Gastrocnemius medialis (tissue), 4 donors: Measurements from ENCODE around the gene MAP3K15.

Experiments used
- POLR2A ChIP-seq, 2 donors: fragments of 450-650 bp; IDR thresholded peaks; one replicate each; pipeline ENCODE4 v1.6.1; 2017; ENCODE audit warnings: antibody characterized with exemption in 2 of 2, mild to moderate bottlenecking in 2 of 2, moderate library complexity in 2 of 2
- TF ChIP-seq, protein P1 (sequence below), 5 experiments: fragments of 450-650 bp in 3 of 5; fragments of 200-600 bp in 2 of 5; sonication (generic) in 2 of 5; IDR thresholded peaks in 4 of 5; conservative IDR thresholded peaks in 1 of 5; 1 replicate in 4 of 5; 2 replicates in 1 of 5; pipeline ENCODE4 v1.5.1; 2016 to 2019; ENCODE audit warnings: antibody characterized with exemption in 5 of 5, mild to moderate bottlenecking in 3 of 5, moderate library complexity in 3 of 5

DNA sequence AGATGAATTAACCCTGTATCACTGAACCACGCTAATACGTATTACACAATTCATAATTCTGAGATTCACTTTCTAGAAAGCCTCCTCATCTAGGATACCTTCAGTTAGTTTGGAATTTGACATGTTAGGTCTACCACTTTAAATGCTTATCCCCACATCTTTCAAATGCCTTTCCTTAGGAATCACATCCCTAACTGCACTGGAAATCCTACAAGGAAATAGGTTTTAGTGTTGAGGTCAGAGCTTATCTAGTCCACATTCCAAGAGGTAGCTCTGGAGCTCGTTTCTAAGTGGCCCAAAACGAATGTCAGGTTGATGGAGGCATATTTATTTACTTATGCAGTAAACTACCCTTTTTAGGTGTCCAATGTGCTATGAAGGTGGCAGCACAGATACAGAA, 153.6 kb downstream of the MAP3K15 start:
- TF ChIP-seq POLR2A (IDR thresholded peaks at IDR 0.05), result no peak
- TF ChIP-seq, protein P1, sequence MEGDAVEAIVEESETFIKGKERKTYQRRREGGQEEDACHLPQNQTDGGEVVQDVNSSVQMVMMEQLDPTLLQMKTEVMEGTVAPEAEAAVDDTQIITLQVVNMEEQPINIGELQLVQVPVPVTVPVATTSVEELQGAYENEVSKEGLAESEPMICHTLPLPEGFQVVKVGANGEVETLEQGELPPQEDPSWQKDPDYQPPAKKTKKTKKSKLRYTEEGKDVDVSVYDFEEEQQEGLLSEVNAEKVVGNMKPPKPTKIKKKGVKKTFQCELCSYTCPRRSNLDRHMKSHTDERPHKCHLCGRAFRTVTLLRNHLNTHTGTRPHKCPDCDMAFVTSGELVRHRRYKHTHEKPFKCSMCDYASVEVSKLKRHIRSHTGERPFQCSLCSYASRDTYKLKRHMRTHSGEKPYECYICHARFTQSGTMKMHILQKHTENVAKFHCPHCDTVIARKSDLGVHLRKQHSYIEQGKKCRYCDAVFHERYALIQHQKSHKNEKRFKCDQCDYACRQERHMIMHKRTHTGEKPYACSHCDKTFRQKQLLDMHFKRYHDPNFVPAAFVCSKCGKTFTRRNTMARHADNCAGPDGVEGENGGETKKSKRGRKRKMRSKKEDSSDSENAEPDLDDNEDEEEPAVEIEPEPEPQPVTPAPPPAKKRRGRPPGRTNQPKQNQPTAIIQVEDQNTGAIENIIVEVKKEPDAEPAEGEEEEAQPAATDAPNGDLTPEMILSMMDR (IDR thresholded peaks at IDR 0.05 in 4 of 5, conservative IDR thresholded peaks at IDR 0.05 in 1 of 5), result no peak
